H1 (cell line): ENCODE data around the gene PDCD7. TPM values are rescaled to one million over a fixed set of nuclear protein-coding genes. Genes with fewer than 3 reads are reported as not detected.

Source experiments
- CBX8 ChIP-seq: fragments of 300-800, 300-1000 bp; sonication (generic); IDR thresholded peaks from 2 replicates; pipeline ENCODE4 v1.7.1; 2016; ENCODE audit warnings: low read depth, low read length, borderline replicate concordance
- TAF1 ChIP-seq: IDR thresholded peaks from 2 replicates; pipeline ENCODE4 v1.6.1; 2011; ENCODE audit warnings: mild to moderate bottlenecking, low read depth, low read length
- polyA plus RNA-seq, 7 experiments: library from polyadenylated mRNA; depleted of rRNA in 3 of 7; stranded (reverse) in 5 of 7; unstranded in 2 of 7; fragments of >200 nt in 5 of 7; fragments of 200-250 nt in 2 of 7; gene quantifications; 1 replicate in 5 of 7; 2 replicates in 1 of 7; 4 replicates in 1 of 7; pipeline versions ENCODE4 v1.2.1 to v1.2.3, GENCODE V29; 2011 to 2013; ENCODE audit warnings: missing spikeins in 2 of 7, mixed read lengths in 2 of 7
- total RNA-seq: library from RNA; stranded (reverse); fragmentation: NEBNext Ultra II Directional; extraction: Animal tissue kit (Norgen Biotek cat#: 25700); gene quantifications from 2 replicates; pipeline ENCODE4 v1.2.1, GENCODE V29; 2021

PDCD7 gene
- total and polyA plus RNA-seq, 2 of the 8 experiments (the other 6 are each of a cell fraction or from before 2014, with no cell fraction given): 11.5 to 25.6 TPM

GRCh38 chr15:65115542-65115941 lies 18.1 kb downstream of the PDCD7 start (continued):
- TF ChIP-seq TAF1: no peak
- no peak for TF ChIP-seq CBX8
